Measurements from ENCODE around the gene MERTK. TPM values are rescaled to one million over a fixed set of nuclear protein-coding genes. Genes with fewer than 3 reads are reported as not detected.
A peak's percentile ranks its signal among the peaks of the same experiment; 100 is the strongest.

MERTK gene
- total and polyA plus RNA-seq, 2 of the 13 experiments (the other 11 are each of a cell fraction or from before 2014, with no cell fraction given): 37.3 to 44.7 TPM

GRCh38 chr2:111954602-111955332 lies 56.4 kb downstream of the MERTK start (continued):
- TF ChIP-seq SOX13 (IDR thresholded peaks at IDR 0.05) (no peak), SOX13 (CRISPR knock-in tag; conservative IDR thresholded peaks at IDR 0.05 in 1 of 2, IDR thresholded peaks at IDR 0.05 in 1 of 2) (peak in 1 of 2 experiments; percentile 97; a peak in 2 of 4 replicates), NCOR1 (IDR thresholded peaks at IDR 0.05; ENCODE audit: borderline replicate concordance, low read length) (peak; percentile 18; the same call in 1 of the 2 replicates), ONECUT2 (CRISPR knock-in tag; IDR thresholded peaks at IDR 0.05) (no peak), PAXIP1 (CRISPR knock-in tag; conservative IDR thresholded peaks at IDR 0.05) (peak; percentile 74), CHD4 (IDR thresholded peaks at IDR 0.05; ENCODE audit: borderline replicate concordance, low read length) (peak; percentile 46; the same call in 1 of the 2 replicates), ZFAT (CRISPR knock-in tag; conservative IDR thresholded peaks at IDR 0.05) (no peak), FOXJ3 (CRISPR knock-in tag; IDR thresholded peaks at IDR 0.05; ENCODE audit: borderline replicate concordance) (peak; percentile 86; the same call in 1 of the 2 replicates), ZMAT3 (CRISPR knock-in tag; conservative IDR thresholded peaks at IDR 0.05) (no peak), ISX (CRISPR knock-in tag; conservative IDR thresholded peaks at IDR 0.05) (no peak), ZBTB10 (CRISPR knock-in tag; IDR thresholded peaks at IDR 0.05; ENCODE audit: borderline replicate concordance) (peak; percentile 98), TEAD3 (CRISPR knock-in tag; optimal IDR thresholded peaks at IDR 0.05; ENCODE audit: borderline replicate concordance) (peak; percentile 41), TRIM24 (CRISPR knock-in tag; IDR thresholded peaks at IDR 0.05) (no peak), ZNF790 (CRISPR knock-in tag; IDR thresholded peaks at IDR 0.05; ENCODE audit: borderline replicate concordance) (no peak), SNAPC5 (CRISPR knock-in tag; IDR thresholded peaks at IDR 0.05; ENCODE audit: borderline replicate concordance) (no peak), ZNF879 (CRISPR knock-in tag; IDR thresholded peaks at IDR 0.05) (no peak), ZUFSP (CRISPR knock-in tag; IDR thresholded peaks at IDR 0.05; ENCODE audit: borderline replicate concordance) (no peak), ZNF883 (CRISPR knock-in tag; IDR thresholded peaks at IDR 0.05; ENCODE audit: not compliant biosample characterization) (no peak), KLF16 (CRISPR knock-in tag; IDR thresholded peaks at IDR 0.05) (peak in 1 of 2 experiments; percentile 51; a peak in 1 of 4 replicates), ZBTB7A (CRISPR knock-in tag; IDR thresholded peaks at IDR 0.05) (peak; percentile 71), ZNF382 (CRISPR knock-in tag; IDR thresholded peaks at IDR 0.05; ENCODE audit: borderline replicate concordance) (no peak)
